Measurements from ENCODE around the gene LEMD1.
A peak's percentile ranks its signal among the peaks of the same experiment; 100 is the strongest.

The LEMD1 gene

DNA sequence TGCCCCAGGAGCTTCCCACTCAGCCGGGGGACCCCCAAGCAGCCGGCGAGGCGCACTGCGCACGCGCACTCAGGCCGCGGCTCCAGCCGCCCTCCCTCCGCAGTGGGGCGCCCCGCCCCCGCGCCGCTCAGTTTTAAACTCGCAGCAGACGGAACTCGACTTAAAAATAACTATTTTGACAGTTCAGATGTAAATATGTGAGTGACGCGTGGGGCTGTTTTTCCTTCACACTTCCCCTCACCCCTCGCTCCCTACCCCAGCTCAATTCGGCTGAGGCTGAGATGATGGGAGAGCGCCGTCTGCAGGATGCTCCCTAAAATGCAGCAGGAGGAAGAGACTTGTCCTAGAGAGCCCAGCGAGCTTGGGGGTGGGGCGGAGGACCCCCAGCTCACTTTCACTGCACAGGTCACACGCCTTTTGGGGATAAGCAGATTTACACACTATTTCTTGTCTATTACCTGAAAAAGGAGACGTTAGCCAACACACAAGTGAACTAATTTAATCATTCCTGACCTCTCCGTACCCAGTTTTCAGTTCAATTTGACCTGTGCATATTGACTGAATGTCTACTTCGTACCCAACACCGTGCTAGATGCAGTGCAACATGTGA is 8.9 kb upstream of the LEMD1 start:
- Histone ChIP-seq H4K20me1 (no peaks in the 10 kb centered on the region), H3K9me3 (no peaks in the 10 kb centered on the region), H3K4me2 (peak overlapping the region; percentile 76), H3K9ac (peak overlapping the region; percentile 21; the same call in 1 of the 2 replicates), H3K36me3 (no peaks in the 10 kb centered on the region), H3K27me3 (no peaks in the 10 kb centered on the region), H3K4me3 (peak overlapping the region; percentile 47), H3K4me1 (peaks cover 23% of the 10 kb centered on the region), H3K27ac (no peak overlapping the region)
- TF ChIP-seq Cebpa-rat (IDR thresholded peaks at IDR 0.05), result no peak

DNA sequence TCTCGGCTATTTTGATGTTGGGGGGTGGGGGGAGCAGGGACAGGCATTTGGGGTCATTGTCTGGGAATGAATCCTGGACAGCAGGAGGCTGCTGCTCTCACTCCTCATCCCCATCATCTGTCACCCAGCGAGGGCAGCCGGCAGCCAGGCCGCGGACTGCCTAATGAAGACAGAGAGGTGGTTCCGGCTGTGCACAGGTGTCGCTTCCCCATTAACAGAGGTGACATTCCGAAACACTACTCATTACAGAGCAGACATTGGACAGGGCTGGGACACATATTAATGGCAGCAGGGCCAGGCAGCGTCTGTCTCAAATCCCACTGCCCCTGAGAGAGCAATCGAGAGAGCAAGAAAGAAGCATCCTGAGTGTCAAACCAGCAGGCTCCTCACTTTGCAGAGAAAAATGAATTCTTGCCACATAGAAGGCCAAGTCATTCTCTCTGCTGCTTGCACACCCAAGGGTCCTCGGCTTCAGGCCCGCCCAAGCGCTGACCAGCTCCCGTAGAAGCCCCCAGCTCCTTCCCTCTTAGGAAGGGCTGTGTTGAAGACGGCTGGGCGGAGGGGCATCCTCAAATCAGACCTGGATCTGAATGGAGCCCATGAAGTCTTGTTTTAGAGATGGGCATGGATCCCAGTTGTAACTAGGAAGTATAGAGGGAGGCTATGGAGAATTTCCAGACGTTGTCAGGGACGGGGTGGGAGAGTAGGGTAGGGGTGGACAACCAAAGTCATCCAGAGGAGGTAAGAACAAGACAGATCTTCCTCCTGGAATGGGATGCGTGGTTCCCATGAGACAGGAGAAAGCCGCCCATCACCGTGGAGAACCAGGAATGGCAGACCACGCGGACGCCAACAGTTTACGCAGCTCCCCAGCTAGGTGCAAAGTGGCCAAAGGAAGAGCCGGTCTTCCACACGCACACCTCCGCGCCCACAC is 8.2 kb upstream of the LEMD1 start:
- Histone ChIP-seq H3K9ac (no peak overlapping the region), H3K36me3 (no peaks in the 10 kb centered on the region), H3K9me3 (no peaks in the 10 kb centered on the region), H4K20me1 (no peaks in the 10 kb centered on the region), H3K4me2 (peak overlapping the region; percentile 76), H3K27me3 (no peaks in the 10 kb centered on the region), H3K4me1 (peaks cover 16% of the 10 kb centered on the region), H3K27ac (no peak overlapping the region), H3K4me3 (peak overlapping the region; percentile 47)
- TF ChIP-seq Cebpa-rat (IDR thresholded peaks at IDR 0.05), result no peak

DNA sequence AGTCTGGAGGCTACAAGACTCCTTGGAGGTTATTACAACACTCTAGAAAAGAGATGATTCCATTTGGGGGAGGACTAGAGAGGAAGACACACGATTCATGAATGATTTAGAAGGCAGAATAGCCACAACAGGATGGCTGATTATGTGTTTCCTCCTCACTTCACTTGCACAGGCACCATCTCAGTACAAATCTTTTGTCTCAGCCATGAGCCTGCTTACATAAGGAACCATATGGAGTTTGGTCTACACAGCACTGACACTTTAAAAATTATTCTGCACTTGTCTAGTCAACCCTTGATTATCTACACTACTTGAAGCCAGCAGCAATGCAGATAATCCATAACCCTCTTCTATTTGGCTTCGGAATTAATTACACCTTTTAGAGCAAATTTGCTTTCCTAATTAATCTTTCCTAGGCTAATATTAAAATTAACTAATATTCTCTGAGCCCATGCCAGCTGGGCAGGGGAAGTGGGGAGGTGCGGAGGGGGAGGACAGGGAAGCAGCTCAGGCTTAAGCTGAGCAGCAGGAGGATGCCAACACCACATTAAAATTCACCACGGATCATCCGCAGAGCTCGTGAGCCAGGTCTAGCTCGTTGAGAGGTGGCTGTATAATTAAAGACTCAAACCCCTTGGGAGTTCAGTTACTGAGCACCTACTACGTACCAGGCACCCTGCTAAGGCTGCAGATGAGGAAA is 3.2 kb upstream of the LEMD1 start:
- 0 out of 2 replicates have a peak, but pooled peaks cover under 1% of the 10 kb centered on the region for H3K4me1 ChIP-seq
- H3K9me3 ChIP-seq, result no peaks in the 10 kb centered on the region
- no peak overlapping the region for H3K4me2 ChIP-seq
- H3K4me3 ChIP-seq, result no peak overlapping the region
- no peaks in the 10 kb centered on the region for H3K27me3 ChIP-seq
- no peak for TF ChIP-seq Cebpa-rat (IDR thresholded peaks at IDR 0.05)
- H4K20me1 ChIP-seq, result no peaks in the 10 kb centered on the region
- no peak overlapping the region for H3K27ac ChIP-seq
- no peaks in the 10 kb centered on the region for H3K36me3 ChIP-seq
- no peak overlapping the region for H3K9ac ChIP-seq

DNA sequence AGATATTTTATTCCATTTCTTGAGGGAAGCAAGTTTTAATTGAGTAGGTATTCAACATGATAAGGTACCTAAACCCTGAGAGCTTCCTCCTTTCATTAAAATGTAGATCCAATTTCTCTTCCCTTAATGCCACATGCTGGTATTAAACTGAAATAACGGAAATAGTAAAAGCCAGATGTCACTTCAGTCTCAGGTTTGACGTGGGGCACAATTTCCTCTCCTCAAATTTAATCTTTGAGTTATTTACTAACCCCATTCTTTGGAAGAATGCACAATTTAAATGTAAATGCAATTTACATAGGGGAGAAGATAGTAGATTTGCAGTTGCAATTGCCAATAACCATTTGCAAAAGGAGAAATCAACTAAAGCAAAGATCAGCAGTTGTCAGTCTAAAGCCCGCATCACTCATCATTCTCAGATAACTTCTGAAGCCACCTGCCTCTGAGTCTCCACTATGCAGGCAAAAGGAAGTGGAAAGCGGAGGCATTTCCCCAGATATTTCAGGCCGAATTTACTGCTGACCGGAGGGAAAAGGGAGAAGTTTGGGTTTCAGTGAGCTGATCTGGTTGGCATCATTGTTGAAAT is 2.1 kb upstream of the LEMD1 start:
- Histone ChIP-seq H3K9ac (no peak overlapping the region), H4K20me1 (no peaks in the 10 kb centered on the region), H3K36me3 (no peaks in the 10 kb centered on the region), H3K4me3 (no peak overlapping the region), H3K27me3 (no peaks in the 10 kb centered on the region), H3K4me2 (no peak overlapping the region), H3K4me1 (no peaks in the 10 kb centered on the region), H3K27ac (no peak overlapping the region), H3K9me3 (no peaks in the 10 kb centered on the region)
- no peak for TF ChIP-seq Cebpa-rat (IDR thresholded peaks at IDR 0.05)

DNA sequence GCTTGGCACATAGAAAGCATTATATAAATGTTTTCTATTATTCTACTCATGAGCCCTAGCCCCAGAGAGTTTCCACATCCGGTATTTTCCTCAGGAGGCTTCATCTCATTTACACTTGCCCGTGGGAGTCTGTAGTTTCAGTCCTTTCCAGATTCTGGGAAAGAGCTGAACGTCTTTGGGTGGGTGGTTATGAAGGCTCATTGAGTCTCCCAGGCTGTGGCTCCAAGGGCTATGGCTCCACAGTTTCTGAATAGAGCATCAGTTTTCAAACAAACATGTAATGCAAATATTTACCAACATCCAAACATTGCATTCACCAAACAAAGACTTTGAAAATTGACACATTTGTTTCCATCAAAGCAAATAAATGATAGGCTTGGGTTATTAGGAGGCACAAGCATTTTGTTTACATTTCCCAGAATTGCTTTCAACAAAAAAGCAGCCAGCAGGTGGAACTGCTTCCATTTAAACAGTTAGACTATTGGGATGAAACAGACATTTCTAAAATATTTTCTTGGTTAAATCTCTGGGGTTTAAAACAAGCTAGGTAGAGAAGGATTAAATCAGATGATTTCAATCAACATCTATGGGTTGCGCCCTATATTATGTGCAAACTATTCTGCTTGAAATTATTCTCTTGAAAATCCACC is 1.3 kb upstream of the LEMD1 start:
- Histone ChIP-seq H3K4me2 (no peak overlapping the region), H3K4me3 (no peak overlapping the region), H3K9me3 (no peaks in the 10 kb centered on the region), H3K27ac (no peak overlapping the region), H4K20me1 (no peaks in the 10 kb centered on the region), H3K36me3 (no peaks in the 10 kb centered on the region), H3K9ac (no peak overlapping the region), H3K4me1 (no peaks in the 10 kb centered on the region), H3K27me3 (no peaks in the 10 kb centered on the region)
- TF ChIP-seq Cebpa-rat (IDR thresholded peaks at IDR 0.05), result no peak

DNA sequence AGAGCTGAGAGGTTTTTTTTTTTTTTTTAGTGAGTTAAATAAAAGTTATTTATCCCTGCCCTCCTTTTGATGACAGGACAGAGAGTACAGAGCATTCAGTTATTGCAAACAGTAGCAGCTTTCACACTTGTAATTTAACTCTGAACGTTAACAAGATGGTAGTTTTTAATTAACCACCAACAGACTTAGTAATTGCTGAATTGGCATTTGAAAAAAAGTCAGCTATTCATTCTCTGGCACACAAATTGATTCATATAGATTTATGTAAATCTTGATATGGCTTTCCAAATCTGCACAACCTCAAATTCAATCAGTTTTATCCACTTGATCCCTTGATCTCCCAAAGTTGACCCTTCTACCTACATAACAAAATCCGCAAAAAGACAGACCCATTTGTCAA is 918 bp downstream of the LEMD1 start:
- H3K4me2 ChIP-seq, result no peak overlapping the region
- peaks cover 9% of the 10 kb centered on the region for H3K4me1 ChIP-seq
- H3K36me3 ChIP-seq, result no peaks in the 10 kb centered on the region
- no peak overlapping the region for H3K27ac ChIP-seq
- no peak overlapping the region for H3K9ac ChIP-seq
- no peaks in the 10 kb centered on the region for H3K9me3 ChIP-seq
- no peak for TF ChIP-seq Cebpa-rat (IDR thresholded peaks at IDR 0.05)
- no peaks in the 10 kb centered on the region for H4K20me1 ChIP-seq
- no peaks in the 10 kb centered on the region for H3K27me3 ChIP-seq
- H3K4me3 ChIP-seq, result no peak overlapping the region

DNA sequence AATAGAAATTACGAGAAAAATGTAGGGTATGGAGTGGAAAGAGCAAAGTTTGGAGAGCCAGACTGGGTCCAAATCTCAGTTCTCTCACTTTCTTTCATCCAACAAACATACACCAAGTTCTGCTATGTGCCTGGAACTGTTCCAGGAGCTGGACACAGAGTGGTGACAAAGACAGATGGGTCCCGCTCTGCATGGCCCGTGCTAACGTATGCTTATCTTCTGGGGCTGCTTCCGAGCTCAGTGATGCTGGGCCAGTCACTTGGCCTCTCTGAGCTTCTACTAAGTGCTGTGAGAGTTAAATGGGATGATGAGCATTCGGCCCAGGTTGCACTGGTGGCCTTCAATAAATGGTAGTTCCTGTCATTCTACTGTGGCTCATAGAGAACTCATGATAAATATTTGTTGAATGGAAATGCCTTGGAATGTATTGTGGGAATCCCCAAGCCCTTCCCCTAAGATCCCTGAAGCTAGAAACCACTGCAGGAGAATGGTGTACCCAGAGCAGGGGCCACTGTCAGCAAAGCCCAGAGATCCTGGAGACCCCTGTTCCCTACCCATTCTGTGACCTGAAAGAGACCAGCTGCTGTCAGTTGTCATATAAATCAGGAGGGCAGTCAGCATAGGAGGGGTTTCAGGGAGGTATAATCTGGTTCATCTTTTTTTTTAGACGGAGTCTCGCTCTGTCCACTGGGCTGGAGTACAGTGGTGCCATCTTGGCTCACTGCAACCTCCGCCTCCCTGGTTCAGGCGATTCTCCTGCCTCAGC is 3.8 kb downstream of the LEMD1 start:
- peaks cover 9% of the 10 kb centered on the region for H3K4me1 ChIP-seq
- no peak overlapping the region for H3K27ac ChIP-seq
- H3K36me3 ChIP-seq, result no peaks in the 10 kb centered on the region
- H3K4me3 ChIP-seq, result no peak overlapping the region
- H4K20me1 ChIP-seq, result no peaks in the 10 kb centered on the region
- H3K27me3 ChIP-seq, result no peaks in the 10 kb centered on the region
- no peak for TF ChIP-seq Cebpa-rat (IDR thresholded peaks at IDR 0.05)
- no peaks in the 10 kb centered on the region for H3K9me3 ChIP-seq
- H3K9ac ChIP-seq, result no peak overlapping the region
- no peak overlapping the region for H3K4me2 ChIP-seq

DNA sequence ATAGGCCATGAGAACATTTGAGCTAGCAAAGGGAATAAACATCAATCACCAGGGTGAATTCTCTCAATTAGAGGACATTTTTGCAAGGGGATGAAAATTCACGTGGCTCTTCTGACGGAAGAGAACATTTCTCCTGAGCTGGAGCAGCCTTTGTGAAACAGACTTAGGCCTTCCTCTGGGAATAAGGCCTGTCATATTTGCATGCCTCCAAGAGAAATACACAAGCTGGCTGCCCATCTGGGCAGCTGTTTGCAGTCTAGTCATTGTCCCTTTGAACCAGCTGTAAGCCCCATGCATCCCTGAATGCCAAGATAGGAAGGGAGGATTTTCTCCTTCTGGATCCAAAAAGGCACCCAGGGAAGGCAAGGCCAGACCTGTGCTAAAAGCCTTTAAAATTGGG is 5.5 kb downstream of the LEMD1 start:
- H3K27me3 ChIP-seq, result no peaks in the 10 kb centered on the region
- no peak overlapping the region for H3K27ac ChIP-seq
- peak overlapping the region; percentile 18; the same call in 1 of the 2 replicates for H3K4me2 ChIP-seq
- H4K20me1 ChIP-seq, result no peaks in the 10 kb centered on the region
- H3K9ac ChIP-seq, result no peak overlapping the region
- no peak for TF ChIP-seq Cebpa-rat (IDR thresholded peaks at IDR 0.05)
- H3K4me3 ChIP-seq, result no peak overlapping the region
- no peaks in the 10 kb centered on the region for H3K36me3 ChIP-seq
- peaks cover 9% of the 10 kb centered on the region for H3K4me1 ChIP-seq
- no peaks in the 10 kb centered on the region for H3K9me3 ChIP-seq

Data from BLaER1 (cell line).